ENCODE measurements around the gene PHIP. TPM values are rescaled to one million over a fixed set of nuclear protein-coding genes. Genes with fewer than 3 reads are reported as not detected.
A peak's percentile ranks its signal among the peaks of the same experiment; 100 is the strongest.

The PHIP gene
- total RNA-seq, 1 donor from 2014 or later, result 74.5 TPM

GRCh38 chr6:79076782-79077641 is 1.0 kb downstream of the PHIP start:
- Mint-ChIP-seq H3K27me3 (no peaks in the 10 kb centered on the region), H3K4me3 (ENCODE audit: low read depth) (peak overlapping the region; percentile 81), H3K36me3 (ENCODE audit: insufficient read depth) (peaks cover 3% of the 10 kb centered on the region), H3K27ac (peak overlapping the region; percentile 96), H3K4me1 (ENCODE audit: low read depth) (peaks cover 33% of the 10 kb centered on the region), H3K9me3 (ENCODE audit: low read depth) (no peaks in the 10 kb centered on the region)
- no peak for TF ChIP-seq CTCF (IDR thresholded peaks at IDR 0.05; ENCODE audit: unreplicated experiment)
- peak; percentile 80 for DNase-seq (ENCODE audit: low spot score, unreplicated experiment)

GRCh38 chr6:79076160-79076559 is 1.9 kb downstream of the PHIP start:
- H3K27me3 Mint-ChIP-seq, result no peaks in the 10 kb centered on the region
- peak overlapping the region; percentile 81 for H3K4me3 Mint-ChIP-seq (ENCODE audit: low read depth)
- H3K4me1 Mint-ChIP-seq (ENCODE audit: low read depth), result peaks cover 34% of the 10 kb centered on the region
- no peak for DNase-seq (ENCODE audit: low spot score, unreplicated experiment)
- peak overlapping the region; percentile 95 for H3K27ac Mint-ChIP-seq
- H3K36me3 Mint-ChIP-seq (ENCODE audit: insufficient read depth), result peaks cover 3% of the 10 kb centered on the region
- no peaks in the 10 kb centered on the region for H3K9me3 Mint-ChIP-seq (ENCODE audit: low read depth)
- TF ChIP-seq CTCF (IDR thresholded peaks at IDR 0.05; ENCODE audit: unreplicated experiment), result no peak

DNA sequence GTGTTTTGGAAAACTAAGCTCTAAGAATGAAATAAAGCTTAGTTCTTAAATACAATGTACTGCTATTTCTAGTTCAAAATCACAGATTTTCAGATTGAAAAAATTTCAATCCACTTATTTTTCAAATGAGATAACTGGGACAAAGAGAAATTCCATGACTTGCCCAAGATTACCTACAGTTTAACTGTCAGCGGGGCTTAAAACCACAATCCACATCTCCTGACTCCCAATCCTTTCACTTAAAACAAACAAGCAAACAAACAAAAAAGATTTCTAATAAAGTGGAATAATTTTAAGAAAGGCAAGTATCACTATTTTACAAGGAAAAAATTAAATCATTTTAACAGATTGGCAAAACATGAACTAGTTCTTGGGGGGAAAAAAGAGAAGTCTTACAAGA is 4.2 kb downstream of the PHIP start:
- Mint-ChIP-seq H3K36me3 (ENCODE audit: insufficient read depth) (peaks cover 3% of the 10 kb centered on the region), H3K27me3 (no peaks in the 10 kb centered on the region), H3K4me1 (ENCODE audit: low read depth) (peaks cover 31% of the 10 kb centered on the region), H3K27ac (no peak overlapping the region), H3K9me3 (ENCODE audit: low read depth) (no peaks in the 10 kb centered on the region), H3K4me3 (ENCODE audit: low read depth) (peak overlapping the region; percentile 27)
- no peak for DNase-seq (ENCODE audit: low spot score, unreplicated experiment)
- TF ChIP-seq CTCF (IDR thresholded peaks at IDR 0.05; ENCODE audit: unreplicated experiment), result no peak

GRCh38 chr6:79072640-79073181 is 5.3 kb downstream of the PHIP start:
- Mint-ChIP-seq H3K36me3 (ENCODE audit: insufficient read depth) (peaks cover 6% of the 10 kb centered on the region), H3K27me3 (no peaks in the 10 kb centered on the region), H3K4me1 (ENCODE audit: low read depth) (peaks cover 31% of the 10 kb centered on the region), H3K9me3 (ENCODE audit: low read depth) (no peaks in the 10 kb centered on the region), H3K27ac (no peak overlapping the region), H3K4me3 (ENCODE audit: low read depth) (no peak overlapping the region)
- no peak for TF ChIP-seq CTCF (IDR thresholded peaks at IDR 0.05; ENCODE audit: unreplicated experiment)
- DNase-seq (ENCODE audit: low spot score, unreplicated experiment), result no peak

GRCh38 chr6:79071547-79071946 is 6.5 kb downstream of the PHIP start:
- H3K27ac Mint-ChIP-seq, result no peak overlapping the region
- H3K4me1 Mint-ChIP-seq (ENCODE audit: low read depth), result peaks cover 31% of the 10 kb centered on the region
- no peak for TF ChIP-seq CTCF (IDR thresholded peaks at IDR 0.05; ENCODE audit: unreplicated experiment)
- H3K4me3 Mint-ChIP-seq (ENCODE audit: low read depth), result no peak overlapping the region
- peaks cover 9% of the 10 kb centered on the region for H3K36me3 Mint-ChIP-seq (ENCODE audit: insufficient read depth)
- no peaks in the 10 kb centered on the region for H3K9me3 Mint-ChIP-seq (ENCODE audit: low read depth)
- no peak for DNase-seq (ENCODE audit: low spot score, unreplicated experiment)
- H3K27me3 Mint-ChIP-seq, result no peaks in the 10 kb centered on the region

Measured in progenitor cell of endocrine pancreas (in vitro differentiated cells).